Skeletal muscle satellite cell (primary cell): ENCODE measurements around the gene AP2M1.

Source experiments
- H3K27me3 ChIP-seq: 2 replicates; pipeline ENCODE4 v1.7.0; 2013; ENCODE audit warnings: low read length; ENCODE audit not compliant: control insufficient read depth, insufficient read depth
- H3K36me3 ChIP-seq: 2 replicates; pipeline ENCODE4 v1.7.0; 2013; ENCODE audit warnings: mild to moderate bottlenecking, control low read depth, low read length; ENCODE audit not compliant: insufficient read depth
- H3K4me1 ChIP-seq: 2 replicates; pipeline ENCODE4 v1.7.0; 2013; ENCODE audit warnings: low read length; ENCODE audit not compliant: control insufficient read depth, insufficient read depth
- H3K4me2 ChIP-seq: 2 replicates; pipeline ENCODE4 v1.7.0; 2013; ENCODE audit warnings: mild to moderate bottlenecking, low read length
- H3K4me3 ChIP-seq: 2 replicates; pipeline ENCODE4 v1.7.0; 2013; ENCODE audit warnings: low read length
- H3K9ac ChIP-seq: 2 replicates; pipeline ENCODE4 v1.7.0; 2013; ENCODE audit warnings: mild to moderate bottlenecking, low read depth, low read length, moderate library complexity
- H3K9me3 ChIP-seq: replicated peaks from 2 replicates; pipeline ENCODE4 v1.7.0; 2013; ENCODE audit warnings: mild to moderate bottlenecking, control low read depth, low read length

AP2M1 gene

DNA sequence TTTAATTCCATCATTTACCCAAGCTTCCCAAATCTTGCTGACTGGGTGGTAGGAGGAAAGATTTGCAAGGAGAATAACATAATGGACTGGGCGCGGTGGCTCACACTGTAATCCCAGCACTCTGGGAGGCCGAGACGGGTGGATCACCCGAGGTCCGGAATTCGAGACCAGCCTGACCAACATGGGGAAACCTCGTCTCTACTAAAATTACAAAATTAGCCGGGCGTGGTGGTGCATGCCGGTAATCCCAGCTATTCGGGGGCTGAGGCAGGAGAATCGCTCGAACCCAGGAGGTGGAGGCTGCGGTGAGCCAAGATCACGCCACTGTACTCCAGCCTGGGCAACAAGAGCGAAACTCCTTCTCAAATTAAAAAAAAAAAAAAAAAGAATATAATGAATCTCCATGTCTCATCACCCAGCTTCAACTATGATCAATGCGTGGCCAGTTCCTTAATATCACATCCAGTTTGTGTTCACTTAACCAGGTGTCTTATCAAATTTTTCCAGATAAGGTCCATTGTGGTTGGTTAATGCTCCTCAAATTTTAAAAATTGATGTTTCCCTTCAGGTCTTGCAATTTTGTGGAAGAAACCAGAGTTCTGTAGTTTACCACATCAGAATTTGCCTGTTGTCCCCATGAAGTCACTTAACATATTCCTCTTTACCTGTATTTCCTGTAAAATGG is 10.0 kb downstream of the AP2M1 start:
- Histone ChIP-seq H3K4me3 (no peak overlapping the region), H3K27me3 (no peaks in the 10 kb centered on the region), H3K36me3 (peaks cover 76% of the 10 kb centered on the region), H3K4me1 (peaks cover 26% of the 10 kb centered on the region), H3K9me3 (no peaks in the 10 kb centered on the region), H3K9ac (peak overlapping the region; percentile 73), H3K4me2 (peak overlapping the region; percentile 82)

DNA sequence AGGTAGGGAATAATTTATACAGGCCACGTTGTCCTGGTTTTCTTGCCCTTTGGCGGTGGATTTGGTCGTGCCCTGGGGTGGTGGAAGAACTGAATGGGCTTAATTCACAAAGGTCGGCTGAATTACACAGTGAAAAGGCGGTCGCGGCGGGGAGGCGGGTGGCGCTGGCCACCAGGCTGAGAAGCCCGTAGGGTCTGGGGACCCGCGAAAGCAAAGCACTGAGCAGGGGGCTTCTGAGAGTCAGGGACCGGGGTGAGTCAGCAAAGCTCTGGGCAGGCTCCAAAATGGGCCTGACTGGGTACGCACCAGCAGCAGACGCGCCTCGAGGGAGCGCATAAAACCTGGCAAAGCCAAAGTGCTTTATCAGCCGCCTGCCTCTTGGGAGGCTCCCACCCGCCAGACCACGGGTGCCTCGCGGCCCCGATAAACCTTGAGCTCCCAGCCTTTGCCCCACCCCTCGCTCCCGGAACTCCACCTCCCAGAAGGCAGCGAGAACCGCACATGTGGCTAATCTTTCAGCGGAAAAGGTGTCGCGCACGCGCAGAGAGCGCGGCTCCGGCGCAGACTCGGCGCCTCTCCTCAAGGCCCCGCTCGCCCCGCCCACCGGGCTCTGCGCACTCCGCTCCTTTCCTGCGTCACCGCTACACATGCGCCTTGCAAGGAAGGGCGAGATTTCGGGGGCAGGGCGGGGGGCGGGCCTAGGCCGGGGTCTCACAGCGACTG is 11.0 kb downstream of the AP2M1 start:
- peaks cover 76% of the 10 kb centered on the region for H3K36me3 ChIP-seq
- H3K4me3 ChIP-seq, result peak overlapping the region; percentile 91
- H3K27me3 ChIP-seq, result no peaks in the 10 kb centered on the region
- peak overlapping the region; percentile 88 for H3K4me2 ChIP-seq
- H3K4me1 ChIP-seq, result peaks cover 18% of the 10 kb centered on the region
- H3K9me3 ChIP-seq, result no peaks in the 10 kb centered on the region
- peak overlapping the region; percentile 95 for H3K9ac ChIP-seq

GRCh38 chr3:184186184-184186901 is 11.7 kb downstream of the AP2M1 start, which contains the start of gene ABCF3:
Gene ABCF3 (plus strand): TSS chr3:184186199. CDS start chr3:184186208, 9 bp downstream.
- Histone ChIP-seq H3K4me2 (peak within 1 kb of the TSS; percentile 88), H3K4me1 (peaks cover 18% of the 10 kb centered on the region), H3K9ac (peak within 1 kb of the TSS; percentile 95), H3K27me3 (no peaks in the 10 kb centered on the region), H3K4me3 (peak within 1 kb of the TSS; percentile 91), H3K9me3 (no peaks in the 10 kb centered on the region), H3K36me3 (peaks cover 76% of the 10 kb centered on the region)

- Histone ChIP-seq H3K4me3 (peak overlapping the region; percentile 91), H3K27me3 (no peaks in the 10 kb centered on the region), H3K4me1 (peaks cover 18% of the 10 kb centered on the region), H3K36me3 (peaks cover 73% of the 10 kb centered on the region), H3K9ac (peak overlapping the region; percentile 95), H3K4me2 (peak overlapping the region; percentile 88), H3K9me3 (no peaks in the 10 kb centered on the region)
Measured at GRCh38 chr3:184186902-184187207, 12.2 kb downstream of the AP2M1 start.

- Histone ChIP-seq H3K9me3 (no peaks in the 10 kb centered on the region), H3K4me3 (no peak overlapping the region), H3K36me3 (peaks cover 72% of the 10 kb centered on the region), H3K9ac (no peak overlapping the region), H3K4me1 (peaks cover 18% of the 10 kb centered on the region), H3K27me3 (no peaks in the 10 kb centered on the region), H3K4me2 (no peak overlapping the region)
Measured at GRCh38 chr3:184188080-184188479, 13.4 kb downstream of the AP2M1 start.

DNA sequence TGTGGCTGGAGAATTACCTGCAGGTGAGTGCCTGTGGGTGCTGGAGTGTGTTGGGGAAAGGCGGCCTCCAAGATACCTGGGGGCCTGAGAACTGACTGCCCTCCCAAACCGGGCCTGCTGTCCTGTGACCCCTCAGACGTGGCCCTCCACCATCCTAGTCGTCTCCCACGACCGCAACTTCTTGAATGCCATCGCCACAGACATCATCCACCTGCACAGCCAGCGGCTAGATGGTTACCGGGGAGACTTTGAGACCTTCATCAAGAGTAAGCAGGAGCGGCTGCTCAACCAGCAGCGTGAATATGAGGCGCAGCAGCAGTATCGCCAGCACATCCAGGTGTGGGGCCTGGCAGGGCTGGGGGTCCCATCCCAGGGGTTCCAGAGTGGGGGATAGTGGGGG is 14.8 kb downstream of the AP2M1 start:
- Histone ChIP-seq H3K9ac (no peak overlapping the region), H3K4me3 (no peak overlapping the region), H3K27me3 (no peaks in the 10 kb centered on the region), H3K9me3 (no peaks in the 10 kb centered on the region), H3K4me1 (peaks cover 18% of the 10 kb centered on the region), H3K36me3 (peaks cover 72% of the 10 kb centered on the region), H3K4me2 (no peak overlapping the region)

- Histone ChIP-seq H3K27me3 (no peaks in the 10 kb centered on the region), H3K36me3 (peaks cover 77% of the 10 kb centered on the region), H3K9ac (no peak overlapping the region), H3K4me2 (no peak overlapping the region), H3K4me3 (no peak overlapping the region), H3K4me1 (no peaks in the 10 kb centered on the region), H3K9me3 (no peaks in the 10 kb centered on the region)
Measured at GRCh38 chr3:184192889-184193288, 18.2 kb downstream of the AP2M1 start.

GRCh38 chr3:184193991-184194539 is 19.4 kb downstream of the AP2M1 start:
- Histone ChIP-seq H3K4me3 (no peak overlapping the region), H3K4me1 (no peaks in the 10 kb centered on the region), H3K9ac (no peak overlapping the region), H3K36me3 (peaks cover 65% of the 10 kb centered on the region), H3K9me3 (no peaks in the 10 kb centered on the region), H3K27me3 (no peaks in the 10 kb centered on the region), H3K4me2 (no peak overlapping the region)

DNA sequence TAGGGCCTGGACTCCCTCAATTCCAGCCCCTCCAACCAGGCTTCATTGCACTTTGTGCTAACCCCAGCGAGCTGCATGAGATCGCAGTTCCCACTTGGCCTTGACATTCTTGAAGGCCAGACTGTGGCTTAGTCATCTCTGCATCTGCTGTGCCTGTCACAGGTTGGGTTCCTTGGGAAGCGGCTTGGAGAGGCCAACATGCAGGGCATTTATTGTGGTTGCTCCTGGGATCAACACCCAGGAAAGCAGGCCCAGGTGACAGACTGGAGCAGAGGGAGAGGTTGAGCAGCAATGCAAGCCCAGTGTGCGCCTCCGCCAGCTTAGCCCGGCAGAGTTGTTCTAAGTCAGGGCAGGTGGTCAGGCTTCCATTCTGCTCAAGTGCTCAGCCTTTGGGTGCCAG is 21.9 kb downstream of the AP2M1 start:
- H3K9me3 ChIP-seq, result no peaks in the 10 kb centered on the region
- H3K4me3 ChIP-seq, result no peak overlapping the region
- no peaks in the 10 kb centered on the region for H3K4me1 ChIP-seq
- peaks cover 41% of the 10 kb centered on the region for H3K36me3 ChIP-seq
- H3K9ac ChIP-seq, result no peak overlapping the region
- H3K27me3 ChIP-seq, result no peaks in the 10 kb centered on the region
- no peak overlapping the region for H3K4me2 ChIP-seq

GRCh38 chr3:184198509-184198908 is 23.9 kb downstream of the AP2M1 start:
- no peaks in the 10 kb centered on the region for H3K27me3 ChIP-seq
- H3K9ac ChIP-seq, result no peak overlapping the region
- no peaks in the 10 kb centered on the region for H3K9me3 ChIP-seq
- H3K4me2 ChIP-seq, result no peak overlapping the region
- H3K4me1 ChIP-seq, result no peaks in the 10 kb centered on the region
- no peak overlapping the region for H3K4me3 ChIP-seq
- peaks cover 24% of the 10 kb centered on the region for H3K36me3 ChIP-seq

DNA sequence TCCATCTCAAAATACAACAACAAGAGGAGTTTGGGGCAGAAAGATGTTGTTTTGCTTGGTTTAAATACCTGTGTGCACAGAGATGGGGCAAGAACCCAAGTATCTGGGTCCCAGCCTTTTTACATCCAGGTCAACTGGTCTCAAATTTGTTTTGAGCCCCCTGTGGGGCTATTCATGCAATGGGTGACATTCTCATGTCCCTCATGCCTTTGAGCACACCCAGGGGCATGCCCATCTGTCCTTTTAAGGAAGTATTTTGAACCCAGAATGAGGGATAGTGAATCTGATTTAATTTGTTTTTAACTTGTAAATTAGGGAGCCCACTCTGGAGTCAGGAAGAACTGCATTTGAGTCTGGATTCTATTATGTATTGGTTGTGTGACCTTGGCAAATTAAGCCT is 26.2 kb downstream of the AP2M1 start:
- Histone ChIP-seq H3K9me3 (no peaks in the 10 kb centered on the region), H3K9ac (no peak overlapping the region), H3K4me1 (no peaks in the 10 kb centered on the region), H3K36me3 (peaks cover 3% of the 10 kb centered on the region), H3K27me3 (peaks cover 2% of the 10 kb centered on the region), H3K4me2 (no peak overlapping the region), H3K4me3 (no peak overlapping the region)
